HG03558 (cell line): ENCODE data around the gene EFCAB6.

Source experiments
- ATAC-seq: cut with Tn5 transposase; IDR thresholded peaks from one replicate; pipeline ENCODE4 v1.9.1; 2021; ENCODE audit warnings: moderate number of reproducible peaks; ENCODE audit not compliant: unreplicated experiment; ENCODE audit errors: extremely low read depth

Gene EFCAB6

GRCh38 chr22:43750751-43751150 is 61.4 kb downstream of the EFCAB6 start:
- no peak for ATAC-seq

GRCh38 chr22:43749473-43749872 is 62.6 kb downstream of the EFCAB6 start:
- no peak for ATAC-seq

GRCh38 chr22:43747877-43748276 is 64.2 kb downstream of the EFCAB6 start:
- no peak for ATAC-seq

- ATAC-seq: no peak
Measured at GRCh38 chr22:43747058-43747457, 65.0 kb downstream of the EFCAB6 start.

GRCh38 chr22:43745783-43746356 is 66.2 kb downstream of the EFCAB6 start:
- ATAC-seq: no peak

GRCh38 chr22:43745411-43745770 is 66.7 kb downstream of the EFCAB6 start:
- no peak for ATAC-seq

- ATAC-seq: no peak
Measured at GRCh38 chr22:43744700-43745410, 67.2 kb downstream of the EFCAB6 start.

- no peak for ATAC-seq
Measured at GRCh38 chr22:43743929-43744643, 68.0 kb downstream of the EFCAB6 start.

- ATAC-seq: no peak
Measured at GRCh38 chr22:43743131-43743530, 69.0 kb downstream of the EFCAB6 start.

GRCh38 chr22:43742154-43742950 is 69.8 kb downstream of the EFCAB6 start:
- no peak for ATAC-seq

- ATAC-seq: no peak
Measured at GRCh38 chr22:43740587-43741270, 71.4 kb downstream of the EFCAB6 start.

- no peak for ATAC-seq
Measured at GRCh38 chr22:43739851-43740379, 72.2 kb downstream of the EFCAB6 start.

- no peak for ATAC-seq
Measured at GRCh38 chr22:43737150-43737828, 74.8 kb downstream of the EFCAB6 start.

- ATAC-seq: no peak
Measured at GRCh38 chr22:43736651-43737050, 75.5 kb downstream of the EFCAB6 start.

- no peak for ATAC-seq
Measured at GRCh38 chr22:43734370-43735150, 77.5 kb downstream of the EFCAB6 start.

- no peak for ATAC-seq
Measured at GRCh38 chr22:43733138-43733537, 79.0 kb downstream of the EFCAB6 start.

GRCh38 chr22:43731988-43732387 is 80.1 kb downstream of the EFCAB6 start:
- ATAC-seq: no peak

GRCh38 chr22:43726964-43727543 is 85.1 kb downstream of the EFCAB6 start:
- ATAC-seq: no peak
